Keratinocyte (primary cell): Measurements from ENCODE around the gene SLAMF8. TPM values are rescaled to one million over a fixed set of nuclear protein-coding genes. Genes with fewer than 3 reads are reported as not detected.
A peak's percentile ranks its signal among the peaks of the same experiment; 100 is the strongest.

Experiments used
- DNase-seq: peaks from one replicate; pipeline ENCODE4 v3.0.0-alpha.2; 2011; ENCODE audit warnings: low read depth, missing footprints, low spot score
- FAIRE-seq: peaks from 2 replicates; lab custom pipeline; 2011; peaks lifted over from hg19 to GRCh38; lab: Jason Lieb, UNC
- H2AFZ ChIP-seq: 2 replicates; pipeline ENCODE4 v1.6.0; 2012; ENCODE audit warnings: low read length, control low read depth, inconsistent platforms; ENCODE audit not compliant: control insufficient read depth
- H3K27ac ChIP-seq: 2 replicates; pipeline ENCODE4 v1.5.1; 2011; ENCODE audit warnings: low read length; ENCODE audit not compliant: control insufficient read depth, insufficient read depth
- H3K27me3 ChIP-seq: 3 replicates; pipeline ENCODE4 v1.6.0; 2011; ENCODE audit warnings: low read length; ENCODE audit not compliant: control insufficient read depth, insufficient read depth; ENCODE audit errors: extremely low read depth
- H3K36me3 ChIP-seq, 2 experiments: 2 replicates in 1 of 2; 3 replicates in 1 of 2; pipeline ENCODE4 v1.5.1; 2011; ENCODE audit warnings: low read length in 2 of 2, mild to moderate bottlenecking in 1 of 2; ENCODE audit not compliant: control insufficient read depth in 2 of 2, insufficient read depth in 2 of 2; ENCODE audit errors: extremely low read depth in 1 of 2
- H3K4me1 ChIP-seq: 3 replicates; pipeline ENCODE4 v1.5.1; 2011; ENCODE audit warnings: low read length; ENCODE audit not compliant: control insufficient read depth, insufficient read depth; ENCODE audit errors: extremely low read depth
- H3K4me2 ChIP-seq: 3 replicates; pipeline ENCODE4 v1.6.0; 2011; ENCODE audit warnings: low read depth, low read length; ENCODE audit not compliant: control insufficient read depth, insufficient read depth; ENCODE audit errors: extremely low read depth
- H3K4me3 ChIP-seq, 3 experiments: fragments of 200-600 bp in 1 of 3; sonication (generic) in 1 of 3; 2 replicates in 2 of 3; 3 replicates in 1 of 3; pipeline ENCODE4 v1.5.1; 2011 to 2016; ENCODE audit warnings: low read length in 3 of 3, mild to moderate bottlenecking in 3 of 3, control low read depth in 2 of 3, inconsistent platforms in 1 of 3, low read depth in 1 of 3, mixed read lengths in 1 of 3, mixed run types in 1 of 3, moderate library complexity in 1 of 3; ENCODE audit not compliant: control insufficient read depth in 2 of 3, insufficient read depth in 2 of 3; ENCODE audit errors: extremely low read depth in 1 of 3
- H3K79me2 ChIP-seq: 2 replicates; pipeline ENCODE4 v1.6.0; 2012; ENCODE audit warnings: low read length; ENCODE audit not compliant: control insufficient read depth, insufficient read depth
- H3K9ac ChIP-seq: 3 replicates; pipeline ENCODE4 v1.6.0; 2011; ENCODE audit warnings: low read length; ENCODE audit not compliant: control insufficient read depth, insufficient read depth; ENCODE audit errors: extremely low read depth
- H3K9me1 ChIP-seq: 3 replicates; pipeline ENCODE4 v1.6.0; 2011; ENCODE audit warnings: low read length; ENCODE audit not compliant: control insufficient read depth, insufficient read depth; ENCODE audit errors: extremely low read depth
- H3K9me3 ChIP-seq: 2 replicates; pipeline ENCODE4 v1.5.1; 2012; ENCODE audit warnings: low read depth, low read length; ENCODE audit not compliant: control insufficient read depth
- H4K20me1 ChIP-seq: 3 replicates; pipeline ENCODE4 v1.6.0; 2011; ENCODE audit warnings: low read length; ENCODE audit not compliant: control insufficient read depth, insufficient read depth; ENCODE audit errors: extremely low read depth
- CTCF ChIP-seq, 3 experiments: IDR thresholded peaks in 1 of 3; conservative IDR thresholded peaks in 1 of 3; optimal IDR thresholded peaks in 1 of 3; 2 replicates in 2 of 3; 3 replicates in 1 of 3; pipeline versions ENCODE3 to v1.5.1; 2011; ENCODE audit warnings: low read length in 3 of 3, mild to moderate bottlenecking in 3 of 3, moderate library complexity in 2 of 3, control low read depth in 1 of 3, inconsistent platforms in 1 of 3; ENCODE audit not compliant: insufficient read depth in 2 of 3; ENCODE audit errors: extremely low read depth in 1 of 3
- EZH2 ChIP-seq: IDR thresholded peaks from one replicate; pipeline ENCODE4 v1.6.1; 2012; ENCODE audit warnings: inconsistent platforms, mild to moderate bottlenecking, low read length, moderate library complexity
- dilution Hi-C: fragments of 300-500 bp; cut with MboI; formaldehyde crosslinking; loops from one replicate; pipeline ENCODE4 v1.7.0; 2020; ENCODE audit warnings: low sequenced_read_pairs; ENCODE audit not compliant: extremely low pct_ligation_motif_present
- polyA plus RNA-seq, 5 experiments: library from polyadenylated mRNA; depleted of rRNA in 3 of 5; stranded (reverse) in 3 of 5; stranded (forward) in 1 of 5; unstranded in 1 of 5; fragments of >200 nt; gene quantifications; 1 replicate in 1 of 5; 2 replicates in 3 of 5; 3 replicates in 1 of 5; pipeline versions ENCODE4 v1.2.1 to v1.2.3, GENCODE V29; 2011 to 2012; ENCODE audit warnings: missing spikeins in 2 of 5, low read depth in 1 of 5, low replicate concordance in 1 of 5

SLAMF8 gene
- polyA plus RNA-seq, 1 donor (not counting 4 experiments of a cell fraction or from before 2014, with no cell fraction given) = not detected

GRCh38 chr1:159786465-159786864 is 40.2 kb upstream of the SLAMF8 start:
- TF ChIP-seq CTCF (optimal IDR thresholded peaks at IDR 0.05 in 1 of 3, IDR thresholded peaks at IDR 0.05 in 1 of 3, conservative IDR thresholded peaks at IDR 0.05 in 1 of 3; ENCODE audit: extremely low read depth in 1 of 3, insufficient read depth in 2 of 3, low read length in 3 of 3) (no peak), EZH2 (no peak)
- no peaks in the 10 kb centered on the region for H3K9me3 ChIP-seq
- no peak overlapping the region for H2AFZ ChIP-seq
- H4K20me1 ChIP-seq = no peaks in the 10 kb centered on the region
- H3K79me2 ChIP-seq = no peaks in the 10 kb centered on the region
- DNase-seq = no peak
- FAIRE-seq = no peak
- no peak overlapping the region for H3K9ac ChIP-seq
- no peak overlapping the region for H3K4me3 ChIP-seq
- H3K36me3 ChIP-seq = no peaks in the 10 kb centered on the region
- H3K9me1 ChIP-seq = no peaks in the 10 kb centered on the region
- H3K27me3 ChIP-seq = no peaks in the 10 kb centered on the region
- dilution Hi-C loops = loop anchor here (25.0 kb wide), 1 partner anchor 251 kb away; the partner anchor contains the start of gene PIGM
- H3K27ac ChIP-seq = no peak overlapping the region
- H3K4me1 ChIP-seq = peaks cover 8% of the 10 kb centered on the region
- no peak overlapping the region for H3K4me2 ChIP-seq

GRCh38 chr1:159786966-159787365 is 39.7 kb upstream of the SLAMF8 start:
- FAIRE-seq (peak; percentile 32), DNase-seq (peak; percentile 44)
- no peaks in the 10 kb centered on the region for H3K9me3 ChIP-seq
- H3K9ac ChIP-seq = no peak overlapping the region
- H3K79me2 ChIP-seq = no peaks in the 10 kb centered on the region
- no peak overlapping the region for H3K27ac ChIP-seq
- H4K20me1 ChIP-seq = no peaks in the 10 kb centered on the region
- dilution Hi-C loops = loop anchor here (25.0 kb wide), 1 partner anchor 250 kb away; the partner anchor contains the start of gene PIGM
- peaks cover 8% of the 10 kb centered on the region for H3K4me1 ChIP-seq
- no peak for TF ChIP-seq CTCF (optimal IDR thresholded peaks at IDR 0.05 in 1 of 3, IDR thresholded peaks at IDR 0.05 in 1 of 3, conservative IDR thresholded peaks at IDR 0.05 in 1 of 3; ENCODE audit: extremely low read depth in 1 of 3, insufficient read depth in 2 of 3, low read length in 3 of 3)
- TF ChIP-seq EZH2 = no peak
- H3K4me3 ChIP-seq = no peak overlapping the region
- H3K27me3 ChIP-seq = peaks cover 2% of the 10 kb centered on the region
- peak overlapping the region; percentile 0 for H3K4me2 ChIP-seq
- H2AFZ ChIP-seq = no peak overlapping the region
- no peaks in the 10 kb centered on the region for H3K36me3 ChIP-seq
- H3K9me1 ChIP-seq = no peaks in the 10 kb centered on the region
